ENCODE data around the gene TMEM192.
"Not testable (repeated sequence)": the region's sequence is repeated elsewhere in the genome, so short reads cannot be mapped to it uniquely, and the experiment has no call there.

TMEM192 gene

DNA sequence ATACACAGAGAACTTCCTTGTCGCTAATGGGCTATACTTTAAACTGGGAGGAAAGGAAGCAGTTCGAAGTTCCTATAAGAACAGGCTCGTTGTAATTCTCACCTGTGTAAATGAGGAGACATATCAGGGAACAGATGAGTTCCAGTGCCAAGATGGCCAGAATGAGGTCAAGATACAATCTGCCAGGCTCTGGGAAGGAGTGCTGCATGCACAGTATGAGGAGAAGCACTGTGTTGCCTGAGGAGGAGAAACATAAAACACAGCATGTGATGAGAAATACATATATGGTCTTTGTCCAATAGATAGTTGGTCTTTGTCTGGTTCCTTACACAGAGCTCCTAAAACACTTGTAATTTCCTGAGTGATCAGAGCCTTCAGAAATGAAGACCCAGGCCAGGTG lies 24.3 kb downstream of the TMEM192 start:
- TF ChIP-seq, protein P1, sequence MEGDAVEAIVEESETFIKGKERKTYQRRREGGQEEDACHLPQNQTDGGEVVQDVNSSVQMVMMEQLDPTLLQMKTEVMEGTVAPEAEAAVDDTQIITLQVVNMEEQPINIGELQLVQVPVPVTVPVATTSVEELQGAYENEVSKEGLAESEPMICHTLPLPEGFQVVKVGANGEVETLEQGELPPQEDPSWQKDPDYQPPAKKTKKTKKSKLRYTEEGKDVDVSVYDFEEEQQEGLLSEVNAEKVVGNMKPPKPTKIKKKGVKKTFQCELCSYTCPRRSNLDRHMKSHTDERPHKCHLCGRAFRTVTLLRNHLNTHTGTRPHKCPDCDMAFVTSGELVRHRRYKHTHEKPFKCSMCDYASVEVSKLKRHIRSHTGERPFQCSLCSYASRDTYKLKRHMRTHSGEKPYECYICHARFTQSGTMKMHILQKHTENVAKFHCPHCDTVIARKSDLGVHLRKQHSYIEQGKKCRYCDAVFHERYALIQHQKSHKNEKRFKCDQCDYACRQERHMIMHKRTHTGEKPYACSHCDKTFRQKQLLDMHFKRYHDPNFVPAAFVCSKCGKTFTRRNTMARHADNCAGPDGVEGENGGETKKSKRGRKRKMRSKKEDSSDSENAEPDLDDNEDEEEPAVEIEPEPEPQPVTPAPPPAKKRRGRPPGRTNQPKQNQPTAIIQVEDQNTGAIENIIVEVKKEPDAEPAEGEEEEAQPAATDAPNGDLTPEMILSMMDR (IDR thresholded peaks at IDR 0.05; ENCODE audit: insufficient read depth, low read length, poor library complexity, severe bottlenecking), result no peak
- no peaks in the 10 kb centered on the region for H3K27me3 ChIP-seq (replicated peaks; ENCODE audit: control insufficient read depth, insufficient read depth, low read length)
- no peak for DNase-seq (ENCODE audit: extremely low read depth, insufficient read length)
- no peaks in the 10 kb centered on the region for H3K36me3 ChIP-seq (ENCODE audit: control insufficient read depth, insufficient read depth, low read length)
- no peak overlapping the region for H3K4me3 ChIP-seq (replicated peaks; ENCODE audit: low read depth, low read length)

DNA sequence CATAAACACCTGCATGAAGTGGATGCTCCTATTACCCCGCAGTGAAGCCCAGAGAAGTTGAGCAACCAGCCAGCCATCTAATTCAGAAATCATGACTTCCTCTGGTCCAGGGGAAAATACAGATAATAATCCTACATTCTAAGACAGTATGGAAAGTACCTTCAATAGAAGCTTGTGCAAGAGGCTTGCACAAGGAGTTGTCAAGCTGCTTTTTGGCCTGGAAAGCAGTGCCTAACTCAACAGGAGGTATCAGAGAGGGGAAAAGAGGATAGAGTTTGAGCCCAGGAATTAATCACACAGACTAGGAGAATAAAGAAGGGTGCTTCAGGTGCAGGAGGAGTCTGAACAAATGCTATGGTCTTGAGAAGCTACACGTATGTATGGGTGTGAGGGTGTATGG lies 26.7 kb downstream of the TMEM192 start:
- TF ChIP-seq, protein P1 (IDR thresholded peaks at IDR 0.05; ENCODE audit: insufficient read depth, low read length, poor library complexity, severe bottlenecking), result no peak
- H3K4me3 ChIP-seq (replicated peaks; ENCODE audit: low read depth, low read length), result no peak overlapping the region
- no peak for DNase-seq (ENCODE audit: extremely low read depth, insufficient read length)
- H3K36me3 ChIP-seq (ENCODE audit: control insufficient read depth, insufficient read depth, low read length), result no peaks in the 10 kb centered on the region
- H3K27me3 ChIP-seq (replicated peaks; ENCODE audit: control insufficient read depth, insufficient read depth, low read length), result no peaks in the 10 kb centered on the region

DNA sequence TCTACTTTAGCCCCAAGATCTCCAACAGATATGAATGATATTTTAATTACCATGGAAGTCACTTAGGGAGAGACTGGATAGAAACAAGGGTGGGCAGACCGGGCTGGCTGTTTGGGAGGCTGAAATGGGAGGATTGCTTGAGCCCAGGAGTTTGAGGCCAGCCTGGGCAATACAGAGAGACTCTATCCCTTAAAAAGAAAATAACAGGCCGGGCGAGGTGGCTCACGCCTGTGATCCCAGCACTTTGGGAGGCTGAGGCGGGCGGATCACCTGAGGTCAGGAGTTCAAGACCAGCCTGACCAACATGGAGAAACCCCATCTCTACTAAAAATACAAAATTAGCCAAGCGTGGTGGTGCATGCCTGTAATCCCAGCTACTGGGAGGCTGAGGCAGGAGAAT lies 27.9 kb downstream of the TMEM192 start:
- not testable (repeated sequence) for DNase-seq (ENCODE audit: extremely low read depth, insufficient read length); H3K27me3 ChIP-seq (replicated peaks; ENCODE audit: control insufficient read depth, insufficient read depth, low read length); H3K4me3 ChIP-seq (replicated peaks; ENCODE audit: low read depth, low read length); H3K36me3 ChIP-seq (ENCODE audit: control insufficient read depth, insufficient read depth, low read length)

DNA sequence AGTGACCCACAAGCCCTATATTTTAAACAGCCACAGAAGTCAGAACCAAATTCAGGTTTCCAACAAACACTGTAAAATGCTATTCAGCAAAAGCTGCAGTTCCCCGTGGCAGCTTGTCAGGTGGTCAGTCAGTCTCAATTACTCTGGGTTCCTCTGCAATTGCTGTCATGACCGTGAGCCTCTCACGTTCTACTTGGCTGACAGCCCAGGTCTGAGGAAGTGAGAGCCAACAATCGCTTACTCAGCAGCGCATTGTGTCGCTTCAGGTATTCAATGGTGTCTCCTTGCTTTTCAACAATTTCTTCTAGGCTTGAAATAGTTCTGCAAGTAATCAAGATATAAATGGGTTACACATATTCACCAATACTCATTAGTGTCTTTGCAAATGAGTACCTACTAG lies 33.2 kb downstream of the TMEM192 start:
- TF ChIP-seq, protein P1 (IDR thresholded peaks at IDR 0.05; ENCODE audit: insufficient read depth, low read length, poor library complexity, severe bottlenecking), result no peak
- Histone ChIP-seq H3K27me3 (replicated peaks; ENCODE audit: control insufficient read depth, insufficient read depth, low read length) (no peaks in the 10 kb centered on the region), H3K36me3 (ENCODE audit: control insufficient read depth, insufficient read depth, low read length) (no peaks in the 10 kb centered on the region), H3K4me3 (replicated peaks; ENCODE audit: low read depth, low read length) (no peak overlapping the region)
- DNase-seq (ENCODE audit: extremely low read depth, insufficient read length), result no peak

DNA sequence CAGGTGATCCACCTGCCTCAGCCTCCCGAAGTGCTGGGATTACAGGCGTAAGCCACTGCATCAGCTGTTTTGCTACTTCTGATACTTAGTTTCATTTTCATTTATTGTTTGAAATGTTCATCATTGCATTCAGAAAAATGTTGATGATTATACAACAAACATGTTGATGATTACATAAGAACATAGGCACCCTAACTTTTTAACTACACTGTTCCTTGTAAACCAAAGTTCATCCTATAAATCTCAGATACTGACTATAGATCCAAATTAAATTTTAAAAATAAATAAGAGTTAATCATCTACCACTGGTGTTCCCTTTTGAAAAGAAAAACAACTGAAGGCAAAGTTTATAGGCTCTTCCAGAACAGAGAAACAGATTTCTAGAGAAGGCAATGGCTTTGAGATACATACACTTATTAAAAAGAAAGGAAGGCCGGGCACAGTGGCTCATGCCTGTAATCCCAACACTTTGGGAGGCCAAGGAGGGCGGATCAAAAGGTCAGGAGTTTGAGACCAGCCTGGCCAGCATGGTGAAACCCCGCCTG lies 35.6 kb downstream of the TMEM192 start:
- DNase-seq (ENCODE audit: extremely low read depth, insufficient read length), result no peak
- no peaks in the 10 kb centered on the region for H3K27me3 ChIP-seq (replicated peaks; ENCODE audit: control insufficient read depth, insufficient read depth, low read length)
- no peaks in the 10 kb centered on the region for H3K36me3 ChIP-seq (ENCODE audit: control insufficient read depth, insufficient read depth, low read length)
- no peak overlapping the region for H3K4me3 ChIP-seq (replicated peaks; ENCODE audit: low read depth, low read length)
- TF ChIP-seq, protein P1 (IDR thresholded peaks at IDR 0.05; ENCODE audit: insufficient read depth, low read length, poor library complexity, severe bottlenecking), result no peak

DNA sequence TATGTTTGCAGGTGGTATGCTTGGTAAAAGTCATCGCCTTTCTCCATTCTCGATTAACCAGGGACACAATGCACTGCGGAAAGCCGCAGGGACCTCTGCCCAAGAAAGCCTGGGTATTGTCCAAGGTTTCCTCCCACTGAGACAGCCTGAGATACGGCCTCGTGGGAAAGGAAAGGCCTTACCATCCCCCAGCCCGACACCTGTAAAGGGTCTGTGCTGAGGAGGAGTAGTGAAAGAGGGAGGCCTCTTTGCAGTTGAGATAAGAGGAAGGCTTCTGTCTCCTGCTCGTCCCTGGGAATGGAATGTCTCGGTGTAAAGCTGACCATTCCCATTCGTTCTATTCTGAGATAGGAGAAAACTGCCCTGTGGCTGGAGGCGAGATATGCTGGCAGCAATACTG lies 39.3 kb downstream of the TMEM192 start:
- not testable (repeated sequence) for H3K36me3 ChIP-seq (ENCODE audit: control insufficient read depth, insufficient read depth, low read length); DNase-seq (ENCODE audit: extremely low read depth, insufficient read length)

DNA sequence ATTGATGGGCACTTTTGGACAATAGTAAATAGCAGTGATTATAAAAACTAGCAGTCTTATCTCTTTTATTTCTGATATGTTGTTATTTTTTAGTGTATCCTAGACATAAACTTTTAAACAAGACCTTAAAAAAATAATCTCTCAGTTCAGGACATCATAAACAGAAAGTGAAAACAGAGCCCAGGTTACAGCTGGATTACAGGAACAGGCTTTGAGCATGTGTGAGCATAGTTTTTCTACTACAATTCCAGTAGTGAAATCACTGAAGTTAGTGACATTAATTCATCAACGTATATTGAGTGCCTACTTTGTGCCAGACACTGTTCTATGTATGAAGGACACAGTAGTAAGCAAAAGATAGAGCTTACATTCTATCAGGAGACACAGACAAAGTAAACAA lies 42.1 kb downstream of the TMEM192 start:
- DNase-seq (ENCODE audit: extremely low read depth, insufficient read length), result no peak
- TF ChIP-seq, protein P1 (IDR thresholded peaks at IDR 0.05; ENCODE audit: insufficient read depth, low read length, poor library complexity, severe bottlenecking), result no peak
- H3K4me3 ChIP-seq (replicated peaks; ENCODE audit: low read depth, low read length), result no peak overlapping the region
- H3K36me3 ChIP-seq (ENCODE audit: control insufficient read depth, insufficient read depth, low read length), result no peaks in the 10 kb centered on the region
- no peaks in the 10 kb centered on the region for H3K27me3 ChIP-seq (replicated peaks; ENCODE audit: control insufficient read depth, insufficient read depth, low read length)

More for the DNA sequence above, 39.3 kb downstream of the TMEM192 start:
- not testable (repeated sequence) for H3K4me3 ChIP-seq (replicated peaks; ENCODE audit: low read depth, low read length); H3K27me3 ChIP-seq (replicated peaks; ENCODE audit: control insufficient read depth, insufficient read depth, low read length)
